H1 (cell line): ENCODE results near the gene LYSET.

Source experiments
- CREB1 ChIP-seq: IDR thresholded peaks from 2 replicates; pipeline ENCODE4 v1.6.1; 2012; ENCODE audit warnings: inconsistent platforms
- CTBP2 ChIP-seq: IDR thresholded peaks from 2 replicates; pipeline ENCODE4 v1.7.0; 2011; ENCODE audit warnings: borderline replicate concordance, mild to moderate bottlenecking, moderate library complexity, mixed read lengths, low read length; ENCODE audit not compliant: insufficient read depth, insufficient read length
- CTCF ChIP-seq, 3 experiments: IDR thresholded peaks; 1 replicate in 2 of 3; 2 replicates in 1 of 3; pipeline versions ENCODE4 v1.5.1 to v1.6.1; 2011; ENCODE audit warnings: low read length in 3 of 3, mild to moderate bottlenecking in 3 of 3, inconsistent platforms in 2 of 3, low read depth in 1 of 3, moderate library complexity in 1 of 3; ENCODE audit not compliant: insufficient read depth in 1 of 3; ENCODE audit errors: control extremely low read depth in 1 of 3
- HDAC2 ChIP-seq, 2 experiments: fragments of 300-600 bp in 1 of 2; sonication (generic) in 1 of 2; IDR thresholded peaks; 2 replicates each; pipeline ENCODE4 v1.6.1; 2011 to 2012; ENCODE audit warnings: low read depth in 2 of 2, low read length in 2 of 2, mild to moderate bottlenecking in 2 of 2, moderate library complexity in 2 of 2, borderline replicate concordance in 1 of 2, inconsistent platforms in 1 of 2
- SRF ChIP-seq: IDR thresholded peaks from 2 replicates; pipeline ENCODE4 v1.6.1; 2011; ENCODE audit warnings: mild to moderate bottlenecking, low read depth, low read length, moderate library complexity
- TBP ChIP-seq: IDR thresholded peaks from 2 replicates; pipeline ENCODE4 v1.6.1; 2011; ENCODE audit warnings: low read depth, low read length, improper control_type of control experiment

GRCh38 chr14:93234798-93235197 lies 49.7 kb downstream of the LYSET start:
- TF ChIP-seq TBP (no peak), CTBP2 (no peak), CREB1 (no peak), SRF (no peak), CTCF (IDR thresholded peaks at IDR 0.05; ENCODE audit: control extremely low read depth in 1 of 3, insufficient read depth in 1 of 3, low read depth in 1 of 3, low read length in 3 of 3) (no peak), HDAC2 (IDR thresholded peaks at IDR 0.05; ENCODE audit: borderline replicate concordance in 1 of 2, low read depth in 2 of 2, low read length in 2 of 2) (no peak)
